OCI-LY7 (cell line): ENCODE measurements around the gene SCART1. TPM values are rescaled to one million over a fixed set of nuclear protein-coding genes. Genes with fewer than 3 reads are reported as not detected.
"Not testable (repeated sequence)": the region's sequence is repeated elsewhere in the genome, so short reads cannot be mapped to it uniquely, and the experiment has no call there.

Experiments
- BruUV-seq: library from RNA; stranded (reverse); fragments of 400-500 nt; replicated peaks from 2 replicates; lab custom pipeline; 2021; lab: Mats Ljungman, UMichigan
- CTCF ChIA-PET: fragments of 300-600 bp; sonication (Branson Sonifier 250); formaldehyde crosslinking; loops from one replicate; lab custom pipeline; 2022; ENCODE audit warnings: antibody characterized with exemption; ENCODE audit not compliant: unreplicated experiment; lab: Charles Lee
- POLR2A ChIA-PET: fragments of 300-600 bp; sonication (Branson Sonifier 250); formaldehyde crosslinking; loops from one replicate; lab custom pipeline; 2022; ENCODE audit warnings: antibody characterized with exemption; lab: Charles Lee
- DNase-seq: peaks from one replicate; pipeline ENCODE4 v3.0.0-alpha.2; 2015; ENCODE audit warnings: low spot score
- H2AFZ ChIP-seq: fragments of 200-600 bp; sonication (generic), shearing (Covaris generic); 2 replicates; pipeline ENCODE4 v1.6.1; 2014; ENCODE audit warnings: mild to moderate bottlenecking, antibody characterized with exemption, low read length, moderate library complexity
- H3K27ac ChIP-seq: fragments of 200-600 bp; sonication (generic); 2 replicates; pipeline ENCODE4 v1.5.1; 2014; ENCODE audit warnings: mixed run types, low read depth, mild to moderate bottlenecking, moderate library complexity, low read length, inconsistent platforms; ENCODE audit not compliant: poor library complexity, severe bottlenecking
- H3K36me3 ChIP-seq: fragments of 200-600 bp; sonication (generic); 2 replicates; pipeline ENCODE4 v1.6.1; 2014; ENCODE audit warnings: mild to moderate bottlenecking, antibody characterized with exemption, low read length, moderate library complexity, mixed read lengths; ENCODE audit not compliant: insufficient read depth
- H3K4me1 ChIP-seq: fragments of 200-600 bp; sonication (generic); 2 replicates; pipeline ENCODE4 v1.5.1; 2014; ENCODE audit warnings: mild to moderate bottlenecking, low read length; ENCODE audit not compliant: insufficient read depth, poor library complexity, severe bottlenecking
- H3K4me2 ChIP-seq: fragments of 200-600 bp; sonication (generic); 2 replicates; pipeline ENCODE4 v1.6.1; 2014; ENCODE audit warnings: mild to moderate bottlenecking, low read length
- H3K4me3 ChIP-seq: fragments of 200-600 bp; sonication (generic); 2 replicates; pipeline ENCODE4 v1.5.1; 2014; ENCODE audit warnings: mild to moderate bottlenecking, low read depth, low read length; ENCODE audit not compliant: poor library complexity, severe bottlenecking
- H3K79me2 ChIP-seq: fragments of 200-600 bp; sonication (generic); 2 replicates; pipeline ENCODE4 v1.6.1; 2016; ENCODE audit warnings: low read depth, mild to moderate bottlenecking, low read length, moderate library complexity, mixed read lengths; ENCODE audit not compliant: insufficient read depth
- H3K9me2 ChIP-seq: fragments of 200-600 bp; sonication (generic); 2 replicates; pipeline ENCODE4 v1.6.1; 2016; ENCODE audit warnings: mild to moderate bottlenecking, low read length, mixed read lengths; ENCODE audit not compliant: insufficient read depth
- H3K9me3 ChIP-seq: fragments of 200-600 bp; sonication (generic); 2 replicates; pipeline ENCODE4 v1.6.1; 2014; ENCODE audit warnings: mild to moderate bottlenecking, mixed run types, low read length, mixed read lengths
- H4K20me1 ChIP-seq: fragments of 200-600 bp; sonication (generic); 2 replicates; pipeline ENCODE4 v1.6.1; 2014; ENCODE audit warnings: mild to moderate bottlenecking, antibody characterized with exemption, low read length, moderate library complexity, mixed read lengths; ENCODE audit not compliant: insufficient read depth
- CTCF ChIP-seq: fragments of 200-600 bp; sonication (generic); conservative IDR thresholded peaks from 2 replicates; pipeline ENCODE4 v1.5.1; 2014; ENCODE audit warnings: mild to moderate bottlenecking, antibody characterized with exemption, low read length, moderate library complexity, mixed read lengths
- EZH2phosphoT487 ChIP-seq: fragments of 200-600 bp; sonication (generic); IDR thresholded peaks from 2 replicates; pipeline ENCODE4 v1.6.1; 2018; ENCODE audit warnings: low read depth, borderline replicate concordance, mild to moderate bottlenecking, mixed run types, antibody characterized with exemption, low read length, moderate library complexity, mixed read lengths
- intact Hi-C: fragments of 100-400 bp; cut with micrococcal nuclease; formaldehyde crosslinking; loops from one replicate; pipeline ENCODE4 v1.10.0; 2022; ENCODE audit not compliant: unreplicated experiment
- total RNA-seq, 2 experiments: library from RNA; depleted of rRNA in 1 of 2; stranded (reverse); fragments of >200 nt in 1 of 2; shearing (Covaris generic) in 1 of 2; gene quantifications; 2 replicates each; pipeline ENCODE4 v1.2.3, GENCODE V29; 2014 to 2022

The SCART1 gene
- total RNA-seq, 2 experiments from 2014 or later, result 10.0 to 10.9 TPM

GRCh38 chr10:133429571-133429970, 24.2 kb upstream of the SCART1 start:
- H3K4me2 ChIP-seq, H3K4me1 ChIP-seq, H3K36me3 ChIP-seq, H3K9me3 ChIP-seq, H3K4me3 ChIP-seq, POLR2A ChIA-PET, DNase-seq, H4K20me1 ChIP-seq, H3K27ac ChIP-seq, CTCF ChIA-PET, BruUV-seq, H3K9me2 ChIP-seq, H3K79me2 ChIP-seq, H2AFZ ChIP-seq, intact Hi-C loops: not testable (repeated sequence)

- CTCF ChIA-PET, H3K4me2 ChIP-seq, BruUV-seq: not testable (repeated sequence)
These were observed 21.7 kb upstream of the SCART1 start for GRCh38 chr10:133431888-133432613.

GRCh38 chr10:133432789-133433188, 21.0 kb upstream of the SCART1 start:
- H4K20me1 ChIP-seq, H3K4me2 ChIP-seq, CTCF ChIA-PET, H3K36me3 ChIP-seq, BruUV-seq, DNase-seq, H3K79me2 ChIP-seq, H3K9me2 ChIP-seq, H2AFZ ChIP-seq, H3K9me3 ChIP-seq, H3K27ac ChIP-seq, H3K4me1 ChIP-seq, H3K4me3 ChIP-seq, intact Hi-C loops, POLR2A ChIA-PET: not testable (repeated sequence)

More at GRCh38 chr10:133431888-133432613, 21.7 kb upstream of the SCART1 start:
- DNase-seq, H3K4me3 ChIP-seq, H4K20me1 ChIP-seq, H3K27ac ChIP-seq, H2AFZ ChIP-seq, H3K36me3 ChIP-seq, H3K79me2 ChIP-seq, H3K9me3 ChIP-seq, intact Hi-C loops, H3K9me2 ChIP-seq, POLR2A ChIA-PET, H3K4me1 ChIP-seq: not testable (repeated sequence)

GRCh38 chr10:133438711-133439273, 15.0 kb upstream of the SCART1 start:
- intact Hi-C loops, result loop anchor here (1.0 to 2.0 kb wide), 2 partner anchors 59 to 170 kb away; no protein-coding TSS in a partner anchor
- H3K79me2 ChIP-seq, result no peaks in the 10 kb centered on the region
- H3K4me1 ChIP-seq, result no peaks in the 10 kb centered on the region
- no TSS peak for BruUV-seq
- H3K27ac ChIP-seq, result no peak overlapping the region
- no peaks in the 10 kb centered on the region for H3K9me3 ChIP-seq
- POLR2A ChIA-PET, result no interaction called here
- H3K4me3 ChIP-seq, result no peak overlapping the region
- no peaks in the 10 kb centered on the region for H3K9me2 ChIP-seq
- no peaks in the 10 kb centered on the region for H4K20me1 ChIP-seq
- H3K4me2 ChIP-seq, result no peak overlapping the region
- CTCF ChIA-PET, result interaction anchor here (0.6 kb wide), 1 partner anchor 114 kb away, joined by 4 read pairs; no protein-coding TSS in a partner anchor
- no peaks in the 10 kb centered on the region for H3K36me3 ChIP-seq
- no peak overlapping the region for H2AFZ ChIP-seq
- TF ChIP-seq CTCF (peak; percentile 78), EZH2phosphoT487 (no peak)
- DNase-seq, result peak; percentile 54
